Rectal smooth muscle tissue (tissue), 1 donor: ENCODE data around the gene TMCO4.
"Not testable (repeated sequence)": the region's sequence is repeated elsewhere in the genome, so short reads cannot be mapped to it uniquely, and the experiment has no call there.

Experiments used
- H3K27ac ChIP-seq: one replicate; pipeline ENCODE4 v1.7.0; 2013; ENCODE audit warnings: low read depth, low read length, inconsistent platforms
- H3K27me3 ChIP-seq: one replicate; pipeline ENCODE4 v1.7.0; 2013; ENCODE audit warnings: low read length; ENCODE audit not compliant: control insufficient read depth, insufficient read depth
- H3K36me3 ChIP-seq: one replicate; pipeline ENCODE4 v1.7.0; 2013; ENCODE audit warnings: low read length; ENCODE audit not compliant: control insufficient read depth, insufficient read depth
- H3K4me1 ChIP-seq: one replicate; pipeline ENCODE4 v1.7.0; 2013; ENCODE audit warnings: low read length; ENCODE audit not compliant: control insufficient read depth, insufficient read depth
- H3K4me3 ChIP-seq: one replicate; pipeline ENCODE4 v1.7.0; 2013; ENCODE audit warnings: low read length
- H3K9ac ChIP-seq: one replicate; pipeline ENCODE4 v1.7.0; 2013; ENCODE audit warnings: low read length

The TMCO4 gene

GRCh38 chr1:19637606-19638005 lies 162.1 kb downstream of the TMCO4 start:
- no peak overlapping the region for H3K4me3 ChIP-seq
- no peaks in the 10 kb centered on the region for H3K27me3 ChIP-seq
- H3K9ac ChIP-seq, result no peak overlapping the region
- no peak overlapping the region for H3K27ac ChIP-seq
- H3K36me3 ChIP-seq, result no peaks in the 10 kb centered on the region
- no peaks in the 10 kb centered on the region for H3K4me1 ChIP-seq

DNA sequence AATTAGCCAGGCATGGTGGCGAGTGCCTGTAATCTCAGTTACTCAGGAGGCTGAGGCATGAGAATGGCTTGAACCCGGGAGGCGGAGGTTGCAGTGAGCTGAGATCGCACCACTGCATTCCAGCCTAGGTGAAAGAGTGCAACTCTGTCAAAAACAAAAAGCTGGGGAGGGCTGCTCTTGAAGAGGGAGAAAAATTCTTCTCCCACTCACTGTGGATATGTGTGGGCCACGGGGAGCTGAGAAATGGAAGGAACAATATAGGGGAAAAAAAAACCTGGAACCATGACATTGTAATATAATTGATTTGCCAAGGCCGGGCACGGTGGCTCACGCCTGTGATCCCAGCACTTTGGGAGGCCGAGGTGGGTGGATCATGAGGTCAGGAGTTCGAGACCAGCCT lies 163.0 kb downstream of the TMCO4 start:
- H3K4me3 ChIP-seq, H3K27ac ChIP-seq, H3K4me1 ChIP-seq, H3K9ac ChIP-seq, H3K27me3 ChIP-seq, H3K36me3 ChIP-seq: not testable (repeated sequence)

DNA sequence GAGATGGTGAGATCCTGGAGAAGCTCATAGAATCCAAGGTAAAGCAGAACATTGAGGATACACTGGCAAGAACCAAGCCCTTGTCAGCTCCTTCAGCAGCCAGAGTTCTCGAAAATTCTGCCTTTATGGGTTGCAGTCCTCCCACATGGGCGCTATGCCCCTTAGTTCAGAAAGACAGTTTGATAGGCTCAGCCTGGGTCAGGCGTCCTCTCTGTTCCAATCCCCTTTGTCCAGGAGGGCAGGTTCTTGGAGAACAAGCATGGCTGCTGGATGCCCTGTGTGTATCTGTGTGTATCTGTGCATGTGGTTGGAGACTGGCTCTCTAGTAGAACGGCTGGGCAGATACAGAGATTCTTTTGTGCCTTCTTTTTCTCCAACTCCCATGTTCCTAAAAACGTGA lies 163.7 kb downstream of the TMCO4 start:
- Histone ChIP-seq H3K4me1 (no peaks in the 10 kb centered on the region), H3K9ac (no peak overlapping the region), H3K4me3 (no peak overlapping the region), H3K27me3 (no peaks in the 10 kb centered on the region), H3K36me3 (no peaks in the 10 kb centered on the region), H3K27ac (no peak overlapping the region)

- Histone ChIP-seq H3K9ac (no peak overlapping the region), H3K27me3 (no peaks in the 10 kb centered on the region), H3K4me3 (no peak overlapping the region), H3K36me3 (no peaks in the 10 kb centered on the region), H3K27ac (no peak overlapping the region), H3K4me1 (no peaks in the 10 kb centered on the region)
These were observed 164.1 kb downstream of the TMCO4 start for GRCh38 chr1:19635646-19636045.

GRCh38 chr1:19635064-19635463 lies 164.7 kb downstream of the TMCO4 start:
- H3K4me3 ChIP-seq, H3K4me1 ChIP-seq, H3K27me3 ChIP-seq, H3K36me3 ChIP-seq, H3K27ac ChIP-seq, H3K9ac ChIP-seq: not testable (repeated sequence)

- no peaks in the 10 kb centered on the region for H3K4me1 ChIP-seq
- no peak overlapping the region for H3K4me3 ChIP-seq
- H3K9ac ChIP-seq, result no peak overlapping the region
- H3K36me3 ChIP-seq, result peaks cover 6% of the 10 kb centered on the region
- no peak overlapping the region for H3K27ac ChIP-seq
- no peaks in the 10 kb centered on the region for H3K27me3 ChIP-seq
These were observed 166.6 kb downstream of the TMCO4 start for GRCh38 chr1:19633106-19633505.
